ENCODE data around the gene MLPH.

The MLPH gene

GRCh38 chr2:237512774-237513466 is 25.9 kb downstream of the MLPH start:
- H3K4me3 ChIP-seq (ENCODE audit: low read length) = no peak overlapping the region
- TF ChIP-seq, protein P1, sequence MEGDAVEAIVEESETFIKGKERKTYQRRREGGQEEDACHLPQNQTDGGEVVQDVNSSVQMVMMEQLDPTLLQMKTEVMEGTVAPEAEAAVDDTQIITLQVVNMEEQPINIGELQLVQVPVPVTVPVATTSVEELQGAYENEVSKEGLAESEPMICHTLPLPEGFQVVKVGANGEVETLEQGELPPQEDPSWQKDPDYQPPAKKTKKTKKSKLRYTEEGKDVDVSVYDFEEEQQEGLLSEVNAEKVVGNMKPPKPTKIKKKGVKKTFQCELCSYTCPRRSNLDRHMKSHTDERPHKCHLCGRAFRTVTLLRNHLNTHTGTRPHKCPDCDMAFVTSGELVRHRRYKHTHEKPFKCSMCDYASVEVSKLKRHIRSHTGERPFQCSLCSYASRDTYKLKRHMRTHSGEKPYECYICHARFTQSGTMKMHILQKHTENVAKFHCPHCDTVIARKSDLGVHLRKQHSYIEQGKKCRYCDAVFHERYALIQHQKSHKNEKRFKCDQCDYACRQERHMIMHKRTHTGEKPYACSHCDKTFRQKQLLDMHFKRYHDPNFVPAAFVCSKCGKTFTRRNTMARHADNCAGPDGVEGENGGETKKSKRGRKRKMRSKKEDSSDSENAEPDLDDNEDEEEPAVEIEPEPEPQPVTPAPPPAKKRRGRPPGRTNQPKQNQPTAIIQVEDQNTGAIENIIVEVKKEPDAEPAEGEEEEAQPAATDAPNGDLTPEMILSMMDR (conservative IDR thresholded peaks at IDR 0.05; ENCODE audit: low read length) = peak; percentile 91
- DNase-seq (ENCODE audit: low read depth) = peak; percentile 82

DNA sequence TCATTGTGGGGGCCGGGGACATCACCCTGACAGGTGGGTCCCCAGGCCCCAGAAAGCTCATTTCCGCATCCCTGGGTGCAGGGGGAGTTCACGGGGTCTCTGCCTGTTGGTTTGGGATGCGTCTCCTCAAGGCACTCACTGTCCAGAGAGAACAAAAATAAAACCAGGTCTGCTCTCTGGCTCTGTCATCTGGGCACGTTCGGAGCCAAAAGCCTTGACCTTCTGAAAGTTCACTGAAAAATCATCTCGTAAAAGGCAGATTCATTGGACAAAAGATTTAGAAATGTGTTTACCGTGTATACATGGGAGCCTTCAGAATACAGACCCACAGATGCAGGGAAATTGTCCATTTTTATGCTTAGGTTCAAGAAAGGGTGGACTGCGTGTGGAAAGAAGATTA is 26.6 kb downstream of the MLPH start:
- H3K4me3 ChIP-seq (ENCODE audit: low read length) = no peak overlapping the region
- TF ChIP-seq, protein P1 (conservative IDR thresholded peaks at IDR 0.05; ENCODE audit: low read length) = no peak
- no peak for DNase-seq (ENCODE audit: low read depth)

- H3K4me3 ChIP-seq (ENCODE audit: low read length) = no peak overlapping the region
- TF ChIP-seq, protein P1 (conservative IDR thresholded peaks at IDR 0.05; ENCODE audit: low read length) = no peak
- DNase-seq (ENCODE audit: low read depth) = no peak
Observed at GRCh38 chr2:237514474-237515130, 27.6 kb downstream of the MLPH start.

- H3K4me3 ChIP-seq (ENCODE audit: low read length) = no peak overlapping the region
- TF ChIP-seq, protein P1 (conservative IDR thresholded peaks at IDR 0.05; ENCODE audit: low read length) = no peak
- DNase-seq (ENCODE audit: low read depth) = no peak
Observed at GRCh38 chr2:237515166-237515565, 28.1 kb downstream of the MLPH start.

GRCh38 chr2:237515621-237516275 is 28.7 kb downstream of the MLPH start:
- TF ChIP-seq, protein P1 (conservative IDR thresholded peaks at IDR 0.05; ENCODE audit: low read length) = no peak
- DNase-seq (ENCODE audit: low read depth) = no peak
- H3K4me3 ChIP-seq (ENCODE audit: low read length) = no peak overlapping the region

DNA sequence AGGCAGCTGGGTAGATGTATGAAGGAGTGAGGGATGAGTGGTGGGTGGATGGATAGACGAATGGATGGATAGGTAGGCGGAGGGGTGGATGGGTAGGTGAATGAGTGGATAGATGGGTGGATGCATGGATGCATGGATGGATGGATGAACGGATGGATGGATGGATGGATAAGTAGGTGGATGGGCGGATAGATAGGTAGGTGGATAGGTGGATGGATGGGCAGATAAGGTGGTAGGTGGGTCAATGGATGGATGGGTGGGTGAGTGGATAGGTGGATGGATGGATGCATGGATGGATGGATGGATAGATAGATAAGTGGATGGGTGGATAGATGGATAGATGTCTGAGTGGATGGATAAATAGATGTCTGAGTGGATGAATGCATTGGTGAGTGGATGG is 30.1 kb downstream of the MLPH start:
- no peak for DNase-seq (ENCODE audit: low read depth)
- no peak overlapping the region for H3K4me3 ChIP-seq (ENCODE audit: low read length)
- TF ChIP-seq, protein P1 (conservative IDR thresholded peaks at IDR 0.05; ENCODE audit: low read length) = no peak
